Measurements from ENCODE around the gene GIN1.
"Not testable (repeated sequence)": the region's sequence is repeated elsewhere in the genome, so short reads cannot be mapped to it uniquely, and the experiment has no call there.

The GIN1 gene, protein sequence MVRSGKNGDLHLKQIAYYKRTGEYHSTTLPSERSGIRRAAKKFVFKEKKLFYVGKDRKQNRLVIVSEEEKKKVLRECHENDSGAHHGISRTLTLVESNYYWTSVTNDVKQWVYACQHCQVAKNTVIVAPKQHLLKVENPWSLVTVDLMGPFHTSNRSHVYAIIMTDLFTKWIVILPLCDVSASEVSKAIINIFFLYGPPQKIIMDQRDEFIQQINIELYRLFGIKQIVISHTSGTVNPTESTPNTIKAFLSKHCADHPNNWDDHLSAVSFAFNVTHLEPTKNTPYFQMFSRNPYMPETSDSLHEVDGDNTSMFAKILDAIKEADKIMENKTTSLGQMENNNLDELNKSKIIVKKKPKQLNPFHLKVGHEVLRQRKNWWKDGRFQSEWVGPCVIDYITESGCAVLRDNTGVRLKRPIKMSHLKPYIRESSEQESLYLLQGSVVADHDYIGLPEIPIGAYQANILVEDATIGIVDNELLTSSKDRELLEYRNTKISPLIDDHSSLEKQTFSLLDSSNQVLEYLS

GRCh38 chr5:103119765-103120606 lies at the start of gene GIN1, which contains the start of gene PPIP5K2:
GIN1 (minus strand) TSS chr5:103120138; CDS start chr5:103108707, 11,431 bp downstream.
PPIP5K2 (plus strand) TSS chr5:103120301; CDS start chr5:103129590, 9,289 bp downstream.
- peak; percentile 92 for DNase-seq

DNA sequence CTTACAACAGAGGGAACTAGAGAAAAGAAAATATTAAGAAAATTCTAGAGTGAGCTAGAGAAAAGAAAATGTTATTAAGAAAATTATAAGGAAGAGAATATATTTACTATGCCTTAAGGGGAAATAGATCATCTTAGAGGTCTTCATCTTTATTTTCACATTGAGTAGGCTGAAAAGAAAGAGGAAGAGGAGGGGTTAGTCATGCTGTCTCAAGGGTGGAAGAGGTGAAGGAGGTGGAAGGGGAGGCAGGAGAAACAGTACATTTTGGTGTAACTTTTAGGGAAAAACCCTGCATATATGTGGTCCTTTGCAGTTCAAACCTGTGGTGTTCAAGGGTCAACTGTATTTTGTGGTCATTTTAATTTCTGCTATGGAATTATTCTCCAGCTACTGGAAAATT lies 46.8 kb upstream of the GIN1 start:
- no peak for DNase-seq

GRCh38 chr5:103151156-103151555 lies 31.2 kb upstream of the GIN1 start:
- DNase-seq: no peak

DNA sequence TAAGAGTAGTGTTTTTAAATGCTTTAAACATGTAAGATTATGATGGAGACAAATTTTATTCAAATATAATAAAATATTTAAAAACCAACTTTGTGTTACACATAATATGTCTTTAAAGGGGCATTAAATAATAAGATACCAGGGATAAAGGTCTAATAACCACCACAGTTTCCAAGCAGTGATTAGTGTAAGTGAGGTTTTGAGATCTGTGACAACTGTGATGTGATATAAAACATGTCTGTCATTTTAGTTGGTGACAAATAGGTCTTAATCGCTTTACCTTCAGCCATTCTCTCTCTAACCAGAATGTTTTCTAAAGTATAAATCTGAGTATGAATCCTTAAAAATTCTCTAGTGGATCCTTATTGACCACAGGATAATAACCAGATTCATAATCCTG lies 28.3 kb upstream of the GIN1 start:
- DNase-seq: no peak

DNA sequence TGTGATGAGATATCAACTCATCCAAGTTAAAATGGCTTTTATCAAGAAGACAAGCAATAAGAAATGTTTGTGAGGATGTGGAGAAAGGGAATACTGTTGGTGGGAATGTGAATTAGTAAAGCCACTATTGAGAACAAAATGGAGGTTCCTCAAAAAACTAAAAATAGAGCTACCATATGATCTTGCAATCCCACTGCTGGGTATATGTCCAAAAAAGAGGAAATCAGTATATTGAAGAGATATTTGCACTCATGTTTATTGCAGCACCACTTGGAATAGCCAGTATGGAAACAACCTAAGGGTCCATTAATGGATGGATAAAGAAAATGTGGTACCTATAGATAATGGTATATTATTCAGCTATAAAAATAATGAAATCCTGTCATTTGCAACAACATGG lies 25.3 kb upstream of the GIN1 start:
- DNase-seq: no peak

DNA sequence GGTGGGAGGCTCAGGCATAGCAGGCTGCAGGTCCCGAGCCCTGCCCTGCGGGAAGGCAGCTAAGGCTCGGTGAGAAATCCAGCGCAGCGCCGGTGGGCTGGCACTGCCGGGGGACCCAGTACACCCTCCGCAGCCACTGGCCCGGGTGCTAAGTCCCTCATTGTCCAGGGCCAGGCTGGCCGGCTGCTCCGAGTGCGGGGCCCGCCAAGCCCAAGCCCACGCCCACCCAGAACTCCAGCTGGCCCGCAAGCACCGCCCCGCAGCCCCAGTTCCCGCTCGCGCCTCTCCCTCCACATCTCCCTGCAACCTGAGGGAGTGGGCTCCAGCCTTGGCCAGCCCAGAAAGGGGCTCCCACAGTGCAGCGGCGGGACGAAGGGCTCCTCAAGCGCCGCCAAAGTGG lies 22.2 kb upstream of the GIN1 start:
- not testable (repeated sequence) for DNase-seq

DNA sequence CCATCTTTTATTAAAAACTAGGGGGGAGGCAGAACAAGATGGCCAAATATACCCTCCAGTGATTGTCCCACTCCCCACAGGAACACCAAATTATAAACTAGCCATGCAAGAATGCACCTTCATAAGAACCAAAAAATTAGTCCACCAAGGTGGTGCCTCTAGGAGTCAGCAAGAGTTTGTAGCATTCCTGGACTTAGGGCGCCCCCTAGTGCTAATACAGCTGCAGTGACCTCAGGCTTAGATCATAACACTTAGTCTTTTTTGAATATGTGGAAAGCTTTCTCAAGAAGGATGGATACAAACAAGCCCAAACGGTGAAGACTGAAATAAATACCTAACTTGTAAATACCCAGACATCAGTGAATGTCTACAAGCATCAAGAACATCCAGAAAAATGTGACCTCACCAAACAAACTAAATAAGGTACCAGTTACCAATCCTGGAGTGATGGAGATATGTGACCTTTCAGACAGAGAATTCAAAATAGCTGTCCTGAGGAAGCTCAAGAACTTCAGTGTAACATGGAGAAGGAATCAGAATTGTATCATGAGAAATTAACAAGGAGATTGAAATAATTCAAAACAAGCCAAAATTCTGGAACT lies 19.4 kb upstream of the GIN1 start:
- peak; percentile 5 for DNase-seq

- DNase-seq: no peak
Observed at GRCh38 chr5:103138202-103138690, 18.3 kb upstream of the GIN1 start.

DNA sequence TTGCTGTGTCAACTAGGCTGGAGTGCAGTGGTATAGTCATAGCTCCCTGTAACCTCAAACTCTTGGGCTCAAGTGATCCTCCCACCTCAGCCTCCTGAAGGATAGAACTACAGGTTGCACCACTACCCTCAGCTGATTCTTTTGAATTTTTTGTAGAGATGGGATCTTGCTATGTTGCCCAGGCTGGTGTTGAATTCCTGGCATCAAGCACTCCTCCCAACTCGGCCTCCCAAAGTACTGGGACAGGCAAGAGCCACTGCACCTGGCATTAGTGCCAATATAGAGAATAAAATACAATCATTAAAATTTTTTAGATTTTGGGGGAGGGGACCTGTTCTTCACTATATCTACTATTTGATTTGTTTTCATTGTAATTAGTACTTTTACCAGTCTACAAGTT lies 15.5 kb upstream of the GIN1 start:
- no peak for DNase-seq

- no peak for DNase-seq
Observed at GRCh38 chr5:103133231-103133630, 13.3 kb upstream of the GIN1 start.

DNA sequence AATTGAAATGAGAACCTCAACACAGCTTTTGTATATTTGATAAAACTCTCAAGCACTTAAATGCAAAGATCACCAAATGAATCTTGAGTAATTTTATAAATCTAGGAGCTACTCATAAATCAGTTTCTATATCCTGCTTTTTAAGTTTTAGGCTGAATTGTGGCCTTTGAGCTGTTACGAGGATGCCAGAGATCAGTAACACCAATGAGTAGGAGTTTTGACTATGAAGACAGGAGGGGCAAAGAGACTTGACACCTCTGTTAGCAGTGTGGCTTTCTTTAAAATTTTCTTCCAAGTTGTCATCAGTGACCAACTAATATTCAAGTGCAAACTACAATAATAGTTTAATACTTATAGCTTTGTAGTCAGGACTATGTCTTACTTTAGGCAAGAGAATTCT lies 12.7 kb upstream of the GIN1 start:
- DNase-seq: no peak

DNA sequence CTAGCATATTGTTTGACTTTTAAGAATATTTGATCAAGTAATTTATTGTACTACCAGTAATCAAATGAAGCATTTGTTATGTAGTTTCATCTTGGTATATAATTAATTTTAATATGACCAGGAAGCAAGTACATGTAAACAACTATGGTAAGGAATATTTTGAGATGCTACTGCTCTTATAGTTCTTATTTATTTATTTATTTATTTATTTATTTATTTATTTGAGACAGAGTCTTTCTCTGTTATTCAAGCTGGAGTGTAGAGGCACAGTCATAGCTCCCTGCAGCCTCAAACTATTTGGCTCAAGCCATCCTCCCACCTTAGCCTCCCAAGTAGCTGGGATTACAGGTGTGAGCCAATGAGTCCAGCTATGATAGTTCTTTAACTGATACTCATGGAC lies 8.3 kb upstream of the GIN1 start:
- DNase-seq: no peak

GRCh38 chr5:103127292-103127817 lies 7.4 kb upstream of the GIN1 start:
- no peak for DNase-seq

DNA sequence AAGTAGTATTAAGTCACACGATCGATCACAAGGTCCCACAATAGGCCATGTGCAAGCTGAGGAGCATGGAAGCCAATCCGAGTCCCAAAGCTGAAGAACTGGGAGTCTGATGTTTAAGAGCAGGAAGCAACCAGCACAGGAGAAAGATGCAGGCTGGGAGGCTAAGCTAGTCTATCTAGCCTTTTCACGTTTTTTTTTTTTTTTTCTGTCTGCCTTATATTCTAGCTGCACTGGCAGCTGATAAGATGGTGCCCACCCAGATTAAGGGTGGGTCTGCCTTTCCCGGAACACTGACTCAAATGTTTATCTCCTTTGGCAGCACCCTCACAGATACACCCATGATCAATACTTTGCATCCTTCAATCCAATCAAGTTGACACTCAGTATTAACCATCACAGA lies 6.6 kb upstream of the GIN1 start:
- no peak for DNase-seq

DNA sequence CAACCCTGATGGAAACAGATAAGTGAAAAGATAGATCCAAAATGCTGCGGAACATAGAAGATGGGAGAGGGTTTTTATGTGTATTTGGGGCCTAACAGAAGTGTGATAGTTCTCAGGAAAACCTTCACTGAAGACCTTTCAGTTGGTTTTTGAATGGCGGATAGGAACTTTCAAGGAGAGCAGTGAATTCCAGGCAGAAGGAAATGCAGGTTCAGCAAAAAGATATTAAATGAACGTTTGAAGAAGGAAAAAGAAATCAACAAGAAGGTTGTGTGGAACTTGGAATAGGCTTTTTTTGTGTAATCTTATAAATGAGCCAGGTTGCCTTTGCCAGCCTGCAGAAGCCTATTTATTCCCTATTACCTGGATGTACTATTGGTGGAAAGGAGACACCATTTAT lies 2.3 kb upstream of the GIN1 start:
- no peak for DNase-seq

DNA sequence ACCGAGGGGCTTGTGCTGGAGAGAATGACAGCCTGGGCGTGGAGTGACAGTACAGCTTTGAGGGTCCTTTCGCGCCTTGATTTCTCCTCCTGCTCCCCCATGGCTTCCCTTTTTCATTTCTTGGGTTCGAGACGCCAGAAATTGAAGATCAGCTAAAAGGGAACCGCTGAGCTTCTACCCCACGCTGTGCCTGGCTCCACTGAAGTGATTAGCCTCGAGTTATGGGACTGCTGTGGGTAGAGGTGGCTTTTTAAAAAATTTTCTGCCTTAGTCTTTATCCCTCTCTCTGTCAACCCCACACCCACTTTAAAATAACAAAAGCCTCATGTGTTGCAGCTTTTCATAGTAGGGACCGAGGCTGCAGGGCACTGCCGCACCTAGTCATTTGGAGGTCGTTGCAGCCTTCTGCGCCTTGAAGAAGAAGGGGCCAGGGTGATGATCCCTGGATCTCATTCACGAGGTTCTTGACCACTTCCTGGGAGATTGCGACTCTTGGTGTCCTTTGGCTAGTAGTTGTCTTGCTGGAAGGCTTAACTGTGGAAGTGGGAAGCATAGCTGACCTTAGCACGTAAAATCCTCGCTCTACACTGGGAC lies 766 bp upstream of the GIN1 start:
- no peak for DNase-seq

DNA sequence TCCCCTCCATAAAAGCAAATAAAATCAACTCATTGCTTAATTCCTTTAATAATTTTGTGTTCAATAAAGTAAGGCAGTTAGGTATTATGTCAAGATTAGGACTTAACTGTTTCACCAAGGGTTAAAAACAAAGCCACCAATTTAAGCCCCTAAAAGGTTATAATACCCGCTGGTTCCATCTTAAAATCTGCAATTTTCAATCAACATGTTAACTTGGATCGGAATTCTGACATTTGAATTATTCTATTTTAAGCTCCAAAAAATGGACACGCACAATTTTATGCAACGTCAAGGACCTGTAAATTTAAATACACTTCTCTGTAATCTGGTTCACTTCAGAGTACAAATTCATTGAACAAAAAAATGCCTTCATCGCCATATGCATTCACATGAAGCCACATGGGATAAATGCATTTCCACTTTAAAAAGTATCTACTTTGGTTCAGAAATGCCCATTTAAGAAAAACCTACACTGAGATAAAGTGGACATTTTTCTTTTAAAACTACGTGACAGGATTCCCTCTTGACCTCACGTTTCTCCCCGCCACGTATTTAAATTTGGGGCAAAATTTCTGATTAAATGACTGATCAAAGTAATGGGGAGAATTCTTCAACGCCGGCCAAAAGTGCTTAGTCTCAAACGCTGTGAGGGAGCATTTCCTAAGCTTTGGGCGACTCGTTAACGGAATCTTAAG lies 721 bp downstream of the GIN1 start:
- no peak for DNase-seq

DNA sequence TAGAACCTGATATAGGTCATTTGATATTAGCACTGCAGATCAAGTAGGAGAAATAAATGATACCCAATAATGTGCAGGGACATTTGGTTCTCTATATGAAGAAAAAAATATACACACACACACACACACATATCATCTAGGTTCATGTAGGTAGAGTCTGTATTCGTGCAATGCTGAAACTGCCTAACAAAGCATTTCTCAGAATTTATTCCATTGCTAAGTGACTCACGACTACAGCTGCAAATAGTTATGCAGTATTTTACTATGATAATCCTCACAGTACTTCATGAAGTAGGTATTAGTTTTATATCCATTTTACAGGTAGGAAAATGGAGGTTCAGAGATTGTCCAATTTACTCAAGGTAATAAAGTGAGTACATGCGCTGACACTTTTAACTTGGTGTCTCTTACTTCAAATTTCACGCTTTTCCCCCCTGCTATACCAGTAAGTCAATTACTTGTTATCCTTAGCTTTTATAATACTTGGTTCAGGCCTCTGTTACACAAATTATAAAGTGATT lies 2.4 kb downstream of the GIN1 start:
- DNase-seq: no peak

DNA sequence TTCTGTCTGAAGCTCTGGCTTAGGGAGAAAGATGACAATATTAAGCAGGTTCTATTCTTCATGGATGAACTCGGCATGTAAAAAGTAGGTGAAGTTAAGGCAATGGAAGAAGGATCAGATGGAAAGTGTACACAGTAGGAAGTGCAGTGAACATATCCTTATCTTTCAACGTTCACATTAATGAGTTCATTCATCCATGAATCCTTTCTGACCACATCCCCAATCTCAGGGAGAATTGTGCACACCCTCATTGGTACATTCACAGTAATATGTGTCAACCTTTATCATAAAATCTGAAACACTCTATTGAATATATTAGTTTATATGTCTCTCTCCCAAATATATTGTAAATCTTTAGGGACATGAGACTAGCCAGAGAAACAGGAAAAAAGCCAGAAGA lies 5.5 kb downstream of the GIN1 start:
- DNase-seq: no peak

GRCh38 chr5:103112910-103113309 lies 7.0 kb downstream of the GIN1 start:
- no peak for DNase-seq

DNA sequence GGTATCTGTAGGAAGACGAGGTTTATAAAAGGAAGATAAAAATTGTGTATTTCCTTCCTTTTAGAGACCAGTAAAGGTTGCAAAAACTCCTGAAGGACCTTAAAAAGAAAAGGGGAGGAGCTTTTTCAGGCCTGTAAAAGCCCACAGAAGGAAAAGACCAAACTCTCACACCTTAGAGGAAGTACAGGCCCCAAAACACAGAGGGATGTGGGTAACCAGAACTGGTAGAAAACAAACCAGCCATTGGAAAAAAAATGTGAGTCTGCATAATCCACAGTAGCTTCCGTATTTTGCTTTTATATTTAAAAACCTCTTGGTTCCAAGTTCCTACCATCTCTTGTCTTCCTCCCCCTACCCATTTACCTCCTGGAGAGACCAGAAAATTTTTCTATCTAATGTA lies 8.5 kb downstream of the GIN1 start:
- no peak for DNase-seq

DNA sequence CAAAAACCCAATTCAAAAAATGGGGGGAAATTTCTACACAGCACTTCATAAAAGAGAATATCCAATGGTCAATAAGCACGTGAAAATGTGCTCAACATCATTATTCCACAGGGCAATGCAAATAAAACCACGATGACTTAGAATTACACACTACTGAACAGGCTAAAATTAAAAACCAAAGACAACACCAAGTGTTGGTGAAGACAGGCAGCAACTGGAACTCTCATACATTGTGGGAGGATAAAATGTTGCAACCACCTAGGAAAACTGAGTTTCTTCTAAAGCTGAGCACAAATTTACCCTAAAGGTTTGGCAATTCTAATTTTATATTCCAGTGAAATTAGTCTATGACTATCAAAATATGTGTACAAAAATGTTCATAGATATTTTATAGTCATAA lies 9.5 kb downstream of the GIN1 start:
- DNase-seq: no peak

Data from NCI-H510A (cell line).